ENCODE data around the gene NANOG.
"Not testable (repeated sequence)": the region's sequence is repeated elsewhere in the genome, so short reads cannot be mapped to it uniquely, and the experiment has no call there.

DNA sequence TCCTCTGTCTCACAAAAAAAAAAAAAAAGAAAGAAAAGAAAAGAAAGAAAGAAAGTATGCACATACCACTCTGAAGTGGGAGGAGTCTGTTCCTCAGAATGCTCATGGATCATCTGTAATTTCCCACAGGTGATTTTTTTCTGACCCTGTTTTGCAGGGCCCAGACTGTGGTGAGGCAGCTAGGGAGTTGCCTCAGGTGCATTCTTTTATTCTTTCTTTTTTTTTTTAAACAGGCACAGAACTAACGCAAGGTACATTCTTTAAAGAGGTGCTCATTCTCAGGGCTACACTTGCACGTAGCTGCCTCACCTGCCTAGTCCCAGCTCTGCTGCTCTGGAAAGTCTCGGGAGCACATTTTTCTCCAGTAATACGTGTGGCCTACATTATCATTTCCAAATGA, 36.6 kb downstream of the NANOG start:
- TF ChIP-seq, protein P1, sequence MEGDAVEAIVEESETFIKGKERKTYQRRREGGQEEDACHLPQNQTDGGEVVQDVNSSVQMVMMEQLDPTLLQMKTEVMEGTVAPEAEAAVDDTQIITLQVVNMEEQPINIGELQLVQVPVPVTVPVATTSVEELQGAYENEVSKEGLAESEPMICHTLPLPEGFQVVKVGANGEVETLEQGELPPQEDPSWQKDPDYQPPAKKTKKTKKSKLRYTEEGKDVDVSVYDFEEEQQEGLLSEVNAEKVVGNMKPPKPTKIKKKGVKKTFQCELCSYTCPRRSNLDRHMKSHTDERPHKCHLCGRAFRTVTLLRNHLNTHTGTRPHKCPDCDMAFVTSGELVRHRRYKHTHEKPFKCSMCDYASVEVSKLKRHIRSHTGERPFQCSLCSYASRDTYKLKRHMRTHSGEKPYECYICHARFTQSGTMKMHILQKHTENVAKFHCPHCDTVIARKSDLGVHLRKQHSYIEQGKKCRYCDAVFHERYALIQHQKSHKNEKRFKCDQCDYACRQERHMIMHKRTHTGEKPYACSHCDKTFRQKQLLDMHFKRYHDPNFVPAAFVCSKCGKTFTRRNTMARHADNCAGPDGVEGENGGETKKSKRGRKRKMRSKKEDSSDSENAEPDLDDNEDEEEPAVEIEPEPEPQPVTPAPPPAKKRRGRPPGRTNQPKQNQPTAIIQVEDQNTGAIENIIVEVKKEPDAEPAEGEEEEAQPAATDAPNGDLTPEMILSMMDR (IDR thresholded peaks at IDR 0.05) = not testable (repeated sequence)
- not testable (repeated sequence) for TF ChIP-seq POLR2A, EP300 (IDR thresholded peaks at IDR 0.05)

Measured in ovary (tissue), 3 donors.